Esophagus squamous epithelium (tissue), 4 donors: Measurements from ENCODE around the gene PIAS2.
"Not testable (repeated sequence)": the region's sequence is repeated elsewhere in the genome, so short reads cannot be mapped to it uniquely, and the experiment has no call there.

ENCODE experiments used
- POLR2A ChIP-seq, 4 donors: fragments of 450-650 bp; IDR thresholded peaks; one replicate each; pipeline ENCODE4 v1.6.1; 2017; ENCODE audit warnings: antibody characterized with exemption in 4 of 4, mild to moderate bottlenecking in 4 of 4, moderate library complexity in 3 of 4
- TF ChIP-seq, protein P1 (sequence below), 6 experiments: fragments of 450-650 bp in 4 of 6; fragments of 200-600 bp in 2 of 6; sonication (generic) in 2 of 6; IDR thresholded peaks; one replicate each; pipeline ENCODE4 v1.5.1; 2016 to 2019; ENCODE audit warnings: antibody characterized with exemption in 6 of 6, mild to moderate bottlenecking in 4 of 6, moderate library complexity in 4 of 6

DNA sequence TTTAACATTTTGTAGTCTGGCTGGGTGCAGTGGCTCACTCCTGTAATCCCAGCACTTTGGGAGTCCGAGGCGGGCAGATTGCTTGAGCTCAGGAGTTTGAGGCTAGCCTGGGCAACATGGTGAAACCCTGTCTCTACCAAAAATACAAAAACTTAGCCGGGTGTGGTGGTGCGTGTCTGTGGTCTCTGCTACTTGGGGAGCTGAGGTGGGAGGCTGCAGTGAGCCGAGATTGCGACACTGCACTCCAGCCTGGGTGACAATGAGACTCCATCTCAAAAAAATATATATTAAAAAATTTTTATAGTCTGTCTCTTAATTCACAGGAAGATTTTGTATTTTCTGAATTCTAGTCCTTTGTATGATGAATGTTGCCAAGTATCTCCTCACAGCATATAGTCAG, 121.4 kb downstream of the PIAS2 start:
- TF ChIP-seq, protein P1, sequence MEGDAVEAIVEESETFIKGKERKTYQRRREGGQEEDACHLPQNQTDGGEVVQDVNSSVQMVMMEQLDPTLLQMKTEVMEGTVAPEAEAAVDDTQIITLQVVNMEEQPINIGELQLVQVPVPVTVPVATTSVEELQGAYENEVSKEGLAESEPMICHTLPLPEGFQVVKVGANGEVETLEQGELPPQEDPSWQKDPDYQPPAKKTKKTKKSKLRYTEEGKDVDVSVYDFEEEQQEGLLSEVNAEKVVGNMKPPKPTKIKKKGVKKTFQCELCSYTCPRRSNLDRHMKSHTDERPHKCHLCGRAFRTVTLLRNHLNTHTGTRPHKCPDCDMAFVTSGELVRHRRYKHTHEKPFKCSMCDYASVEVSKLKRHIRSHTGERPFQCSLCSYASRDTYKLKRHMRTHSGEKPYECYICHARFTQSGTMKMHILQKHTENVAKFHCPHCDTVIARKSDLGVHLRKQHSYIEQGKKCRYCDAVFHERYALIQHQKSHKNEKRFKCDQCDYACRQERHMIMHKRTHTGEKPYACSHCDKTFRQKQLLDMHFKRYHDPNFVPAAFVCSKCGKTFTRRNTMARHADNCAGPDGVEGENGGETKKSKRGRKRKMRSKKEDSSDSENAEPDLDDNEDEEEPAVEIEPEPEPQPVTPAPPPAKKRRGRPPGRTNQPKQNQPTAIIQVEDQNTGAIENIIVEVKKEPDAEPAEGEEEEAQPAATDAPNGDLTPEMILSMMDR (IDR thresholded peaks at IDR 0.05), result not testable (repeated sequence)
- TF ChIP-seq POLR2A (IDR thresholded peaks at IDR 0.05), result not testable (repeated sequence)
